SKM-1 treated with dmso at 0.1 percent for 144 hours (cell line): ENCODE results near the gene KCP.
"Not testable (repeated sequence)": the region's sequence is repeated elsewhere in the genome, so short reads cannot be mapped to it uniquely, and the experiment has no call there.

Experiments used
- DNase-seq: peaks from one replicate; lab custom pipeline; 2025; ENCODE audit not compliant: unreplicated experiment; lab: John Stamatoyannopoulos, UW

Gene KCP

GRCh38 chr7:128910569-128910945 lies at the start of gene KCP:
KCP (minus strand) TSS chr7:128910709; CDS start chr7:128910676, 33 bp downstream.
- DNase-seq, result no peak

DNA sequence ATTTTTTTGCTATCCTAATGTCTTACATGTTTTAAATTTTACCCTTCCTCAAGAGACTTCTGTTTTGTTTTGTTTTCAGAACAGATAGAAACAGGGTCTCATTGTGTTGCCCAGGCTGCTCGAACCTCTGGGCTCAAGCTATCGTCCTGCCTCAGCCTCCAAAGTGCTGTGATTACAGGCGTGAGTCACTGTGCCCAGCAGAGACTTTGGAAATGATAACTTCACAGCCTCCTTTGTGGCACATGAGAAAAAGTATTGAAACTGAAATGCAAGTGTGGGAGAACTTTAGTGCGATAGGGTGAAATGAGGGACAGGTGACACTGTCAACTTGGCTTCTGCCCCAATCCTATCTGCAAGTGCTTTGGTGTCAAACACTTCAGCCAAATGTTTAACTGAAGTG lies 48.8 kb upstream of the KCP start:
- DNase-seq, result no peak

GRCh38 chr7:128955981-128956380 lies 45.5 kb upstream of the KCP start:
- no peak for DNase-seq

- no peak for DNase-seq
Measured at GRCh38 chr7:128954830-128955802, 44.6 kb upstream of the KCP start.

DNA sequence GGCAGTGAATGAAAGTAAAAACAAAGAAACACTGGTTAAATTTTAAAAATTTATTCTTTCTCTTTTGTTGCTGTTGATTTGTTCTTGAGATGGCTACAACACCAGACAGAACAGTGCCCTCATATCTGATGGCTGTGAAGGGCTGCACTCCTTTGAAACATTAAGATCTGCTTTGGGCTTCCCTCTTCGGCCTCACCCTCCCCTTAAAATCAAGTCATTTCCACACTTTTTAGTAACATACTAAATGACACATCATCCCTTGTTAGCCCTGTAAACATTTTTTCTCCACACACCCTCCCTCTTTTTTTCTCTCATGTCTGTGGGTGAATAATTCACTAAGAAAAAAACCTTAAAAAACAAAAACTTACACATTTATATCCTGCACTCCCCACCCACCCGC lies 43.6 kb upstream of the KCP start:
- no peak for DNase-seq

GRCh38 chr7:128951296-128951695 lies 40.8 kb upstream of the KCP start:
- no peak for DNase-seq

- peak; percentile 70 for DNase-seq
Measured at GRCh38 chr7:128948976-128949760, 38.7 kb upstream of the KCP start.

- DNase-seq, result peak; percentile 73
Measured at GRCh38 chr7:128948312-128948973, 37.9 kb upstream of the KCP start.

- no peak for DNase-seq
Measured at GRCh38 chr7:128947854-128948253, 37.3 kb upstream of the KCP start.

DNA sequence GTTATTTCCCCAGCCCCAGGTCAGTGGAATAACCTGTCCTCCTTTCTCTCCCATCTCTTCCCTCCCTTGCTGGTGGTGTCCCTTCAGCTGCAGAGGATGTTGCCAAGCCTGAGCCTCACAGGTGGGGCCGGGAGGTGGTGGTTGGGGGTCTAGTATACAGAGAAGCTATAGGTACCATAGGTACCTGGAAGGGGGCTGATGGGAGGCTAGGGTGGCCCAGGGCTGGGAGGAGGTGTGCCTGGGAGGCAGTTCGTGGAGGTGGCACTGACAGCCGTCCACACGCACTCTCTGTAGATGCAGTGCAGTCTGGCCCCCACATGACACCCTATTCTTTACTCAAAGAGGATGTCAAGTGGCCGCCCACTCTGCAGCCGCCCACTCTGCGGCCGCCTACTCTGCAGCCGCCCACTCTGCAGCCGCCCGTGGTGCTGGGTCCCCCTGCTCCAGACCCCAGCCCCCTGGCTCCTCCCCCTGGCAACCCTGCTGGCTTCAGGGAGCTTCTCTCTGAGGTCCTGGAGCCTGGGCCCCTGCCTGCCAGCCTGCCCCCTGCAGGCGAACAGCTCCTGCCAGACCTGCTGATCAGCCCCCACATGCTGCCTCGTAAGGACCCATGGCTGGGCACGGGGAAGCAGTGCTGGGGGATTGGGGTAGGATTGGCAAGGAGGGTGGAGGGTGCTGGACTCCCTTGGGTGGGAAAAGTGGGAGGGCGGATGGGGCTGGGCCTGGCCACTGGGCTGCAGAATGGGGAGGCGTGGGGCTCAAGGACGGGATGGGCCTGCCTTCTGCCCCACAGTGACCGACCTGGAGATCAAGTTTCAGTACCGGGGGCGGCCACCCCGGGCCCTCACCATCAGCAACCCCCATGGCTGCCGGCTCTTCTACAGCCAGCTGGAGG lies 36.7 kb upstream of the KCP start:
- DNase-seq, result no peak

- DNase-seq, result no peak
Measured at GRCh38 chr7:128945668-128946366, 35.3 kb upstream of the KCP start.

GRCh38 chr7:128944487-128945236 lies 34.2 kb upstream of the KCP start:
- no peak for DNase-seq

DNA sequence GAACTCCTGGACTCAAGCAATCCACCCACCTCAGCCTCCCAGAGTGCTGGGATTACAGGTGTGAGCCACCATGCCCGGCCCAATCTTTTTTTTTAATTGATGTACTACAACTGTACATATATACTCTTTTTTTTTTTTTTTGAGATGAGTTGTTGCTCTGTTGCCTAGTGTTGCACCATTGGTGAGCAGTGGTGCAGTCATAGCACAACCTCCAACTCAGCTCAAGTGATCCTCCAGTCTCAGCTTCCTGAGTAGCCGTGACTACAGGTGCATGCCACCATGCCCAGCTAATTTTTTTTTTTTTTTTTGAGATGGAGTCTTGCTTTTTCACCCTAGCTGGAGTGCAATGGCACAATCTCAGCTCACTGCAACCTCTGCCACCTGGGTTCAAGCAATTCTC lies 32.7 kb upstream of the KCP start:
- not testable (repeated sequence) for DNase-seq

DNA sequence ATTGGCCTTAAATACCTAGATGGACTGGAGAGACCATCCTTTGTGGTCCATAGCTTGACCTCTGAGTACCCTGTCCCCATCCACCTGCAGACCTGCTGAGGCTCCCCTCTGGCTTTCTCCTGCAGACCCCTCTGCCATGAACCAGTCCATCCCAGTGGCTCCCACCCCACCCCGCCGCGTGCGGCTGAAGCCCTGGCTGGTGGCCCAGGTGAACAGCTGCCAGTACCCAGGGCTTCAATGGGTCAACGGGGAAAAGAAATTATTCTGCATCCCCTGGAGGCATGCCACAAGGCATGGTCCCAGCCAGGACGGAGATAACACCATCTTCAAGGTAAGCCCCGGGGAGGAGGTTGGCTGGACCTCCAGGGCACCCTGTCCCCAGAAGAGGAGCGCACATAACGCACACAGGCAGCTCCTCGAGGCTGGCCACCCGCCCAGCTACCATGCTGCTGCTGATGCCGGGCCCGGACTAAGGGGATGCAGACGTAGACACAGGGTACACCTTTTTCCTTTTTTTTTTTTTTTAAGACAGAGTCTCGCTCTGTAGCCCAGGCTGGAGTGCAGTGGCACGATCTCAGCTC lies 31.5 kb upstream of the KCP start:
- DNase-seq, result no peak

- no peak for DNase-seq
Measured at GRCh38 chr7:128941323-128941890, 30.9 kb upstream of the KCP start.

- DNase-seq, result peak; percentile 25
Measured at GRCh38 chr7:128940494-128941322, 30.2 kb upstream of the KCP start.

- no peak for DNase-seq
Measured at GRCh38 chr7:128939861-128940410, 29.4 kb upstream of the KCP start.
